DND-41 (cell line): ENCODE data around the gene DNAJC27.

ENCODE experiments used
- EZH2 ChIP-seq: IDR thresholded peaks from 3 replicates; pipeline ENCODE4 v1.6.1; 2012; ENCODE audit warnings: borderline replicate concordance, low read depth, mild to moderate bottlenecking, moderate library complexity, low read length, inconsistent platforms; ENCODE audit not compliant: severe bottlenecking
- TF ChIP-seq, protein P1 (sequence below): IDR thresholded peaks from 2 replicates; pipeline ENCODE4 v1.5.1; 2012; ENCODE audit warnings: borderline replicate concordance, low read length, moderate library complexity, mild to moderate bottlenecking; ENCODE audit not compliant: poor library complexity, severe bottlenecking; ENCODE audit errors: extremely low read depth

GRCh38 chr2:24920809-24921441 lies 50.8 kb downstream of the DNAJC27 start:
- TF ChIP-seq, protein P1, sequence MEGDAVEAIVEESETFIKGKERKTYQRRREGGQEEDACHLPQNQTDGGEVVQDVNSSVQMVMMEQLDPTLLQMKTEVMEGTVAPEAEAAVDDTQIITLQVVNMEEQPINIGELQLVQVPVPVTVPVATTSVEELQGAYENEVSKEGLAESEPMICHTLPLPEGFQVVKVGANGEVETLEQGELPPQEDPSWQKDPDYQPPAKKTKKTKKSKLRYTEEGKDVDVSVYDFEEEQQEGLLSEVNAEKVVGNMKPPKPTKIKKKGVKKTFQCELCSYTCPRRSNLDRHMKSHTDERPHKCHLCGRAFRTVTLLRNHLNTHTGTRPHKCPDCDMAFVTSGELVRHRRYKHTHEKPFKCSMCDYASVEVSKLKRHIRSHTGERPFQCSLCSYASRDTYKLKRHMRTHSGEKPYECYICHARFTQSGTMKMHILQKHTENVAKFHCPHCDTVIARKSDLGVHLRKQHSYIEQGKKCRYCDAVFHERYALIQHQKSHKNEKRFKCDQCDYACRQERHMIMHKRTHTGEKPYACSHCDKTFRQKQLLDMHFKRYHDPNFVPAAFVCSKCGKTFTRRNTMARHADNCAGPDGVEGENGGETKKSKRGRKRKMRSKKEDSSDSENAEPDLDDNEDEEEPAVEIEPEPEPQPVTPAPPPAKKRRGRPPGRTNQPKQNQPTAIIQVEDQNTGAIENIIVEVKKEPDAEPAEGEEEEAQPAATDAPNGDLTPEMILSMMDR: peak; percentile 51
- TF ChIP-seq EZH2: no peak
